ENCODE data around the gene NUDCD3. TPM values are rescaled to one million over a fixed set of nuclear protein-coding genes. Genes with fewer than 3 reads are reported as not detected.

NUDCD3 gene
- total and polyA plus RNA-seq, 2 of the 8 experiments (the other 6 are each of a cell fraction or from before 2014, with no cell fraction given) = 35.2 to 93.7 TPM

DNA sequence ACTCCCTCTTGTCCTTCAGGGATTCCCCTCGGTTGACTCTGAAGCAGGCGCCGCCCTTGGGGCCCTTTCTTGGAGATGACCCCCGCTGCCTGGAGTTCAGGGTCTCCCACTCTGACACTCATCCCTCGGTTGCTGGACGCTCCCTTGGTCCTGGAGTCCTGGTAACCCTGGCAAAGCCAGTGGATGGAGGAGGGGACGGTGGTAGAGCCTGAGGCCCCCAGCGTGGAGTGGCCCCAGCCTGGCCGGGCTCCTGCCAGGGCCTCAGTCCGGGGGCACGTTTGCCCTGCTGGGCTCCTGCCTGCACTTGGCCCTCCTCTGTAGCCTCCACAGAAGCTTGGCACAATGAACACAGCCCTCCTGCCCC, 155.7 kb downstream of the NUDCD3 start:
- H3K9me3 ChIP-seq (ENCODE audit: insufficient read depth in 2 of 2, low read depth in 1 of 2, low read length in 1 of 2) = no peaks in the 10 kb centered on the region
- CTCF ChIA-PET (ENCODE audit: partially characterized antibody) = interaction anchor here (2.3 kb wide), 1 partner anchor 14 kb away, joined by 14 read pairs; no protein-coding TSS in a partner anchor
- no peaks in the 10 kb centered on the region for H3K36me3 ChIP-seq (ENCODE audit: control insufficient read depth in 2 of 4, insufficient read depth in 4 of 4, low read length in 3 of 4)
- H2BK20ac ChIP-seq (ENCODE audit: low read length) = no peak overlapping the region
- no peaks in the 10 kb centered on the region; a peak in 1 of 7 replicates for H3K4me1 ChIP-seq (replicated peaks in 1 of 4; ENCODE audit: control insufficient read depth in 3 of 4, insufficient read depth in 4 of 4, low read length in 3 of 4)
- H3K56ac ChIP-seq (replicated peaks; ENCODE audit: insufficient read length, low read depth, low read length) = no peak overlapping the region
- no peak overlapping the region for H3K9ac ChIP-seq (replicated peaks in 1 of 4; ENCODE audit: extremely low read depth in 1 of 4, low read depth in 3 of 4, low read length in 3 of 4)
- no peaks in the 10 kb centered on the region; the same call in 1 of the 2 replicates for H3K79me1 ChIP-seq (ENCODE audit: low read depth, low read length)
- H4K8ac ChIP-seq (ENCODE audit: extremely low read depth, insufficient read depth, low read length) = no peak overlapping the region
- H2BK120ac ChIP-seq (replicated peaks; ENCODE audit: low read depth, low read length) = no peak overlapping the region
- H2BK5ac ChIP-seq (ENCODE audit: low read depth, low read length) = no peak overlapping the region
- H4K20me1 ChIP-seq (replicated peaks in 1 of 2; ENCODE audit: control insufficient read depth in 1 of 2, insufficient read depth in 2 of 2, low read length in 2 of 2) = no peaks in the 10 kb centered on the region
- no peak overlapping the region for H3K4ac ChIP-seq (replicated peaks; ENCODE audit: insufficient read length, low read depth, low read length)
- WGBS, 2 experiments (ENCODE audit: extremely low coverage in 1 of 2, insufficient coverage in 1 of 2, insufficient read length in 1 of 2, insufficient replicate concordance in 2 of 2, low coverage in 1 of 2, low lambda C conversion rate in 2 of 2, missing lambda C conversion rate in 1 of 2) = 87% methylated on average over 10 of the region's 11 CpGs; no CpG with 5 or more reads in 1 of the 2 experiments
- no peak overlapping the region for H2AK5ac ChIP-seq (ENCODE audit: low read depth, low read length)
- no peak overlapping the region for H3K4me3 ChIP-seq (ENCODE audit: extremely low read depth in 1 of 4, insufficient read depth in 2 of 4, low read depth in 3 of 4, low read length in 4 of 4)
- no peak overlapping the region for H2AFZ ChIP-seq (ENCODE audit: low read length)
- H3K23ac ChIP-seq (ENCODE audit: insufficient read length) = no peak overlapping the region
- DNase-seq (ENCODE audit: low read depth in 1 of 2, low spot score in 2 of 2) (no peak), FAIRE-seq (no peak)
- no peak overlapping the region for H2BK15ac ChIP-seq (ENCODE audit: low read length)
- no peak overlapping the region for H4K5ac ChIP-seq (ENCODE audit: insufficient read length, low read depth, low read length)
- no peaks in the 10 kb centered on the region for H3K23me2 ChIP-seq (ENCODE audit: low read depth, low read length)
- no peak overlapping the region for H3K27ac ChIP-seq (ENCODE audit: low read depth, low read length)
- no peak overlapping the region for H3K18ac ChIP-seq (ENCODE audit: extremely low read depth, low read length)
- H3K27me3 ChIP-seq (replicated peaks in 1 of 4; ENCODE audit: control insufficient read depth in 3 of 4, extremely low read depth in 1 of 4, insufficient read depth in 3 of 4, low read length in 3 of 4) = no peaks in the 10 kb centered on the region
- H4K91ac ChIP-seq (replicated peaks; ENCODE audit: insufficient read length, low read length) = no peak overlapping the region
- no peak overlapping the region for H2BK12ac ChIP-seq (ENCODE audit: low read depth, low read length)
- no peak overlapping the region for H3K4me2 ChIP-seq (ENCODE audit: insufficient read depth in 1 of 2, low read depth in 2 of 2, low read length in 2 of 2)
- H3K79me2 ChIP-seq (ENCODE audit: control insufficient read depth in 1 of 2, insufficient read depth in 2 of 2, low read length in 2 of 2) = no peaks in the 10 kb centered on the region
- H3K14ac ChIP-seq (ENCODE audit: insufficient read length) = no peak overlapping the region
- POLR2A ChIA-PET (ENCODE audit: partially characterized antibody) = no interaction called here
- TF ChIP-seq USF2 (IDR thresholded peaks at IDR 0.05; ENCODE audit: low read length) = no peak
- no peak for TF ChIP-seq POLR2A (IDR thresholded peaks at IDR 0.05; ENCODE audit: control extremely low read depth in 1 of 2, low read depth in 2 of 2, low read length in 2 of 2)
- TF ChIP-seq POLR2AphosphoS5 (IDR thresholded peaks at IDR 0.05; ENCODE audit: low read depth, low read length) = no peak
- TF ChIP-seq CBX8 (IDR thresholded peaks at IDR 0.05; ENCODE audit: borderline replicate concordance, low read depth, low read length) = no peak
- no peak for TF ChIP-seq SIX5 (IDR thresholded peaks at IDR 0.05; ENCODE audit: low read depth, low read length)
- TF ChIP-seq ZNF274 (IDR thresholded peaks at IDR 0.05; ENCODE audit: borderline replicate concordance, extremely low read depth, low read length) = no peak
- TF ChIP-seq POU5F1 (IDR thresholded peaks at IDR 0.05; ENCODE audit: low read depth, low read length) = no peak
- no peak for TF ChIP-seq RNF2 (IDR thresholded peaks at IDR 0.05; ENCODE audit: borderline replicate concordance, low read depth, low read length, missing control alignments, poor library complexity, severe bottlenecking)
- no peak for TF ChIP-seq SIRT6 (IDR thresholded peaks at IDR 0.05; ENCODE audit: low read length)
- TF ChIP-seq SAP30 (IDR thresholded peaks at IDR 0.05; ENCODE audit: insufficient read depth, insufficient replicate concordance, low read length) = no peak
- no peak for TF ChIP-seq BCL11A (IDR thresholded peaks at IDR 0.05; ENCODE audit: low read depth in 2 of 2, low read length in 2 of 2)
- TF ChIP-seq CREB1 (IDR thresholded peaks at IDR 0.05) = no peak
- no peak for TF ChIP-seq SUZ12 (IDR thresholded peaks at IDR 0.05; ENCODE audit: low read length)
- no peak for TF ChIP-seq RFX5 (IDR thresholded peaks at IDR 0.05; ENCODE audit: borderline replicate concordance, low read depth, low read length)

Data from H1 (cell line).